ENCODE results near the gene ADPRH.
"Not testable (repeated sequence)": the region's sequence is repeated elsewhere in the genome, so short reads cannot be mapped to it uniquely, and the experiment has no call there.

Gene ADPRH

GRCh38 chr3:119550192-119550910 is 28.9 kb upstream of the ADPRH start:
- DNase-seq: no peak
- Histone ChIP-seq H3K27ac (no peak overlapping the region), H3K4me3 (ENCODE audit: low read depth, low read length) (no peak overlapping the region), H3K36me3 (replicated peaks) (no peaks in the 10 kb centered on the region), H3K27me3 (replicated peaks) (no peaks in the 10 kb centered on the region)
- TF ChIP-seq, protein P1, sequence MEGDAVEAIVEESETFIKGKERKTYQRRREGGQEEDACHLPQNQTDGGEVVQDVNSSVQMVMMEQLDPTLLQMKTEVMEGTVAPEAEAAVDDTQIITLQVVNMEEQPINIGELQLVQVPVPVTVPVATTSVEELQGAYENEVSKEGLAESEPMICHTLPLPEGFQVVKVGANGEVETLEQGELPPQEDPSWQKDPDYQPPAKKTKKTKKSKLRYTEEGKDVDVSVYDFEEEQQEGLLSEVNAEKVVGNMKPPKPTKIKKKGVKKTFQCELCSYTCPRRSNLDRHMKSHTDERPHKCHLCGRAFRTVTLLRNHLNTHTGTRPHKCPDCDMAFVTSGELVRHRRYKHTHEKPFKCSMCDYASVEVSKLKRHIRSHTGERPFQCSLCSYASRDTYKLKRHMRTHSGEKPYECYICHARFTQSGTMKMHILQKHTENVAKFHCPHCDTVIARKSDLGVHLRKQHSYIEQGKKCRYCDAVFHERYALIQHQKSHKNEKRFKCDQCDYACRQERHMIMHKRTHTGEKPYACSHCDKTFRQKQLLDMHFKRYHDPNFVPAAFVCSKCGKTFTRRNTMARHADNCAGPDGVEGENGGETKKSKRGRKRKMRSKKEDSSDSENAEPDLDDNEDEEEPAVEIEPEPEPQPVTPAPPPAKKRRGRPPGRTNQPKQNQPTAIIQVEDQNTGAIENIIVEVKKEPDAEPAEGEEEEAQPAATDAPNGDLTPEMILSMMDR (IDR thresholded peaks at IDR 0.05; ENCODE audit: low read depth, low read length, missing control alignments): no peak
- in situ Hi-C loops (cut with HindIII; ENCODE audit: low pct_ligation_motif_present, low sequenced_read_pairs): no loop called here

DNA sequence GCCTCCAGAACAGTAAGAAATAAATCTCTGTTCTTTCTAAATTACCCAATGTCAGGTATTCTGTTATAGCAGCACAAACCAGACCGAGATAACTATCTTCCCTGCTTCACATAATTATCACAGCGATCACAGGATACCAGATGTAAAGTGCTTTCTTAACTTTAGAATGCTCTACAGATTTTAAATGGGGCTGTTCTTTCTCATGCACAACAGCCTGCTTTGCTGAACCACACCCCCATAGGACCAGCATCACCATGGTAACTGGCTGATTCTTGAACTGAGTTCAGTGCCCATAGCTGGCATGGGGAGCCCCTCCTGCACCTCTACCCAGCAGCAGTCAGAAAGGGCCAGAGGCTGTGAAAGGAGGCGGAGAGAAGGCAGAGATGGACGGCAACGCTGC is 27.7 kb upstream of the ADPRH start:
- TF ChIP-seq, protein P1 (IDR thresholded peaks at IDR 0.05; ENCODE audit: low read depth, low read length, missing control alignments): no peak
- H3K36me3 ChIP-seq (replicated peaks): no peaks in the 10 kb centered on the region
- no peak for DNase-seq
- in situ Hi-C loops (cut with HindIII; ENCODE audit: low pct_ligation_motif_present, low sequenced_read_pairs): no loop called here
- H3K4me3 ChIP-seq (ENCODE audit: low read depth, low read length): no peak overlapping the region
- H3K27ac ChIP-seq: no peak overlapping the region
- no peaks in the 10 kb centered on the region for H3K27me3 ChIP-seq (replicated peaks)

DNA sequence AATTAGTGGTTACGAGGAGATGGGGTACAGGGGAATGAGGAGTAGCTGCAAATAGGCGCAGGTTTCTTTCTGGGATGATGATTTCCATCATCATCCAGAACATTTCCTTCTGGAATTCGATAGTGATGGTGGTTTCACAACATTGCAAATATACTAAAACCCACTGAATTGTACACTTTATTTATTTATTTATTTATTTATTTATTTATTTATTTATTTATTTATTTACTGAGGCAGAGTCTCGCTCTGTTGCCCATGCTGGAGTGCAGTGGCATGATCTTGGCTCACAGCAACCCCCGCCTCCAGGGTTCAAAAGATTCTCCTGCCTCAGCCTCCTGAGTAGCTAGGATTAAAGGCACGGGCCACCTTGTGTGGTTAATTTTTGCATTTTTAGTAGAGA is 26.4 kb upstream of the ADPRH start:
- H3K27ac ChIP-seq; DNase-seq; in situ Hi-C loops (cut with HindIII; ENCODE audit: low pct_ligation_motif_present, low sequenced_read_pairs); H3K27me3 ChIP-seq (replicated peaks); H3K4me3 ChIP-seq (ENCODE audit: low read depth, low read length); H3K36me3 ChIP-seq (replicated peaks): not testable (repeated sequence)

- TF ChIP-seq, protein P1 (IDR thresholded peaks at IDR 0.05; ENCODE audit: low read depth, low read length, missing control alignments): no peak
- in situ Hi-C loops (cut with HindIII; ENCODE audit: low pct_ligation_motif_present, low sequenced_read_pairs): no loop called here
- no peak overlapping the region for H3K27ac ChIP-seq
- H3K4me3 ChIP-seq (ENCODE audit: low read depth, low read length): no peak overlapping the region
- H3K27me3 ChIP-seq (replicated peaks): no peaks in the 10 kb centered on the region
- DNase-seq: no peak
- H3K36me3 ChIP-seq (replicated peaks): no peaks in the 10 kb centered on the region
Measured at GRCh38 chr3:119553823-119554415, 25.4 kb upstream of the ADPRH start.

GRCh38 chr3:119555309-119555735 is 24.0 kb upstream of the ADPRH start:
- in situ Hi-C loops (cut with HindIII; ENCODE audit: low pct_ligation_motif_present, low sequenced_read_pairs): no loop called here
- H3K36me3 ChIP-seq (replicated peaks): no peaks in the 10 kb centered on the region
- H3K27me3 ChIP-seq (replicated peaks): no peaks in the 10 kb centered on the region
- H3K4me3 ChIP-seq (ENCODE audit: low read depth, low read length): no peak overlapping the region
- TF ChIP-seq, protein P1 (IDR thresholded peaks at IDR 0.05; ENCODE audit: low read depth, low read length, missing control alignments): no peak
- H3K27ac ChIP-seq: no peak overlapping the region
- DNase-seq: no peak

- Histone ChIP-seq H3K27me3 (replicated peaks) (no peaks in the 10 kb centered on the region), H3K4me3 (ENCODE audit: low read depth, low read length) (no peak overlapping the region), H3K36me3 (replicated peaks) (no peaks in the 10 kb centered on the region), H3K27ac (no peak overlapping the region)
- TF ChIP-seq, protein P1 (IDR thresholded peaks at IDR 0.05; ENCODE audit: low read depth, low read length, missing control alignments): no peak
- in situ Hi-C loops (cut with HindIII; ENCODE audit: low pct_ligation_motif_present, low sequenced_read_pairs): no loop called here
- no peak for DNase-seq
Measured at GRCh38 chr3:119555929-119556328, 23.4 kb upstream of the ADPRH start.

All from brain microvascular endothelial cell (primary cell).